ENCODE data around the gene DAZAP1.

DAZAP1 gene

DNA sequence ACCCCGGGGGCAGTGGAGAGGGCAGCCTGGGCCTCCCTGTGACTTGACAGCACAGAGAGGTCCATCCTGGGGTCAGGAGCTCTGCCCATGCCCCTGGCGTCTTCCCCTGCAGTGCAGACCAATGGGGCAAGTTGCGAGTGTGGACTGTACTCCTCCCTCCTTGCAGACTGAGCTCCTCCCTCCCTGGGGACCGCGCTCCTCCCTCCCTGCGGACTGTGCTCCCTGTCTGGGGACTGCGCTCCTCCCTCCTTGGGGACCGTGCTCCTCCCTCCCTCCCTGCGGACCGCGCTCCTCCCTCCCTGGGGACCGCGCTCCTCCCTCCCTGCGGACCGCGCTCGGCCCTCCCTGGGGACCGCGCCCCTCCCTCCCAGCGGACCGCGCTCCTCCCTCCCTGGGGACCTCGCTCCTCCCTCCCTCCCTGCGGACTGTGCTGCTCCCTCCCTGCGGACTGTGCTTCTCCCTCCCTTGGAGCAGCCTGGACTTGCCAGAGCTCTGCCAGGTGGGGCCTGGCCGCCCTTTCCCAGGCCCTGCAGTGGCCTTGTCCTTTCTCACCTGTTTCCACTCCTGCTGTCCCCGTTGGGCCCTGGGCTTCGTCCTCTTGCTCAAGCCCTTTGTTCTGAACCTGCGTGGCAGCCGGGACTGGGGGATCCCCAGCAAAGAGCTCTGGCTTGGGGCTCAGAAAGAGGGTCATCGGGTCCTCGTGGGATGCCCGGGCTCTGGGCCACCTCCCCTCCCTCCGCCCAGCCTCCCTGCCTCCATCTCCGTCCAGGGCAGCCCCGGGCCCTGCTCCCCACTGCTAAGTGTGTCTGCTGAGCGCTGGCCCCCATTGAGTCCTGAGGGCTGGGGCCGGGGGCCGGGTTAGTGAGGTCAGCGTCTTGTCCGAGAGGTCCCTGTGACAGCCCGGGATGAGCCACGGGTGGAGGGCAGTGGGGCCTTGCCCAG is 12.9 kb upstream of the DAZAP1 start:
- H3K4me3 ChIP-seq (ENCODE audit: control insufficient read depth, low read depth, low read length) = no peak overlapping the region
- TF ChIP-seq, protein P1, sequence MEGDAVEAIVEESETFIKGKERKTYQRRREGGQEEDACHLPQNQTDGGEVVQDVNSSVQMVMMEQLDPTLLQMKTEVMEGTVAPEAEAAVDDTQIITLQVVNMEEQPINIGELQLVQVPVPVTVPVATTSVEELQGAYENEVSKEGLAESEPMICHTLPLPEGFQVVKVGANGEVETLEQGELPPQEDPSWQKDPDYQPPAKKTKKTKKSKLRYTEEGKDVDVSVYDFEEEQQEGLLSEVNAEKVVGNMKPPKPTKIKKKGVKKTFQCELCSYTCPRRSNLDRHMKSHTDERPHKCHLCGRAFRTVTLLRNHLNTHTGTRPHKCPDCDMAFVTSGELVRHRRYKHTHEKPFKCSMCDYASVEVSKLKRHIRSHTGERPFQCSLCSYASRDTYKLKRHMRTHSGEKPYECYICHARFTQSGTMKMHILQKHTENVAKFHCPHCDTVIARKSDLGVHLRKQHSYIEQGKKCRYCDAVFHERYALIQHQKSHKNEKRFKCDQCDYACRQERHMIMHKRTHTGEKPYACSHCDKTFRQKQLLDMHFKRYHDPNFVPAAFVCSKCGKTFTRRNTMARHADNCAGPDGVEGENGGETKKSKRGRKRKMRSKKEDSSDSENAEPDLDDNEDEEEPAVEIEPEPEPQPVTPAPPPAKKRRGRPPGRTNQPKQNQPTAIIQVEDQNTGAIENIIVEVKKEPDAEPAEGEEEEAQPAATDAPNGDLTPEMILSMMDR (IDR thresholded peaks at IDR 0.05; ENCODE audit: control insufficient read depth, insufficient read depth, low read depth, low read length, missing control alignments) = no peak
- no peak for DNase-seq (ENCODE audit: low read depth)

DNA sequence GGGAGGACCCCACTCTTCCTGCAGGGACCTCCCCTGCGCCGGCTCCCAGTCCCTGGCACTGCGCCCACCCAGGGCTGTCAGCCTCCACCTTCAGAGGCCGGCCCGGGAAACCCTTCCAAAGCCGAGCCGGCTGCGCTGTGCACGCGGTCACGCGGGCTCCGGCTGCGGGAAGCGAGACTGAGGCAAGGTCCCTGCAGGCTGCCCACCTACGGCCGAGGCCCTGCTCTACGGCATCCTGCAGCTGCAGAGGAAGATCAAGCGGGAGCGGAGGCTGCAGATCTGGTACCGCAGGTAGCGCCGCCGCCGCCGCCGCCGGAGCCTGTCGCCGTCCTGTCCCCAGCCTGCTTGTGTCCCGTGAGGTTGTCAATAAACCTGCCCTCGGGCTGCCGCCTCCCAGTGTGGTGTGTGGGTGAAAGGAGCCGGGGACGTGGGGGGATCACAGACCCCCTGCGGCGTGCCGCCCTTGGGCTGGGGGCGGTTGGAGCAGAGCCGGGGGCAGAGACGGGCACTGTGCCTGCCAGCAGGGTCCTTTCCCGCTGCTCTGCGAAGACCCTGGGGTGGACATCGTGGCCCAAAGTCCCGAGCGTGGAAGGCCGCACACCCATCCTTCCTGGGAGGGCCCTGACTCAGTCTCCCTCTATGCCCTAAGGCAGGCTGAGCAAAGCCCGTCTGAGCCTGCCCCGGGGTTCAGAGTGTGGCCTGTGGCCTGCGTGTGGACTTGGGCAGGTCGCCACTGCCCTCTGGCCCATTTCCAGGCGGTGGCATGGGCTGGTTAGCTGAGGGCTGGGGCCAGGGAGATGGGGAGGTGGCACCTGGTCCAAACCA is 12.0 kb upstream of the DAZAP1 start:
- H3K4me3 ChIP-seq (ENCODE audit: control insufficient read depth, low read depth, low read length) = no peak overlapping the region
- TF ChIP-seq, protein P1 (IDR thresholded peaks at IDR 0.05; ENCODE audit: control insufficient read depth, insufficient read depth, low read depth, low read length, missing control alignments) = no peak
- DNase-seq (ENCODE audit: low read depth) = no peak

DNA sequence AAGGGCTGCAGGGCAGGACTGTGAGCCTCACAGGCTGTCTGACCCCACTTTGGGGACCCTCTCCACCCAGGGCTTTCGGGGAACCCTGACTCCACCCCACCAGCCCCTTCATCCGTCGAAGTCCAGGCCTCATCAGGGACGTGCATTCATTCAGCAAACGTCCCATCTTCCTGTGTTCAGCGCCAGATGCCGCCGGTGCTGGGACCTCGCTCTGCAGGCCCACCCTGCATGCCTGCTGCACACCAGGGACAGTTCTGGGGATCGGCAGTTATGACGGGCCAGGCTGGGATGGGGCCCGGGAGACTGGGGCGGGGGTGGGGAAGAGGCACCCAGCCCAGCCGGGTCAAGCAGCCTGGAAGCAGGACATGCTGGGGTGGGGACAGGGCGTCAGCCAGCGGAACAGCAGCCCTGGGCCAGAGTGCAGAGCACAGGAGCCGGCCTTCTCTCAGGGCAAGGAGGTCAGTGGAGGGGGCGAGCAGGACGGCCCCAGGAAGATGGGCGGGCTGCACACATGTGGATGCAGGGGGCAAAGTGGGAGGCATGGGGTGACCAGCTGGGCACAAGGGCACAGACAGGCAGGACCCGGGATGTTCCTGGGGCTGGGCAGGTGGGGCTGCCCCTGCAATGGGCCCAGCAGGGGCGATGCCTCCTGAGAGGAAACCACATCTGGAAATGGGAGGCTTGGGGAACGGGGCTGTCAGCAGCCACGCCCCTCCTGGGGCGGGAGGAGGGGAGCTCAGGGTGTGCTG is 11.2 kb upstream of the DAZAP1 start:
- DNase-seq (ENCODE audit: low read depth) = no peak
- TF ChIP-seq, protein P1 (IDR thresholded peaks at IDR 0.05; ENCODE audit: control insufficient read depth, insufficient read depth, low read depth, low read length, missing control alignments) = no peak
- H3K4me3 ChIP-seq (ENCODE audit: control insufficient read depth, low read depth, low read length) = no peak overlapping the region

DNA sequence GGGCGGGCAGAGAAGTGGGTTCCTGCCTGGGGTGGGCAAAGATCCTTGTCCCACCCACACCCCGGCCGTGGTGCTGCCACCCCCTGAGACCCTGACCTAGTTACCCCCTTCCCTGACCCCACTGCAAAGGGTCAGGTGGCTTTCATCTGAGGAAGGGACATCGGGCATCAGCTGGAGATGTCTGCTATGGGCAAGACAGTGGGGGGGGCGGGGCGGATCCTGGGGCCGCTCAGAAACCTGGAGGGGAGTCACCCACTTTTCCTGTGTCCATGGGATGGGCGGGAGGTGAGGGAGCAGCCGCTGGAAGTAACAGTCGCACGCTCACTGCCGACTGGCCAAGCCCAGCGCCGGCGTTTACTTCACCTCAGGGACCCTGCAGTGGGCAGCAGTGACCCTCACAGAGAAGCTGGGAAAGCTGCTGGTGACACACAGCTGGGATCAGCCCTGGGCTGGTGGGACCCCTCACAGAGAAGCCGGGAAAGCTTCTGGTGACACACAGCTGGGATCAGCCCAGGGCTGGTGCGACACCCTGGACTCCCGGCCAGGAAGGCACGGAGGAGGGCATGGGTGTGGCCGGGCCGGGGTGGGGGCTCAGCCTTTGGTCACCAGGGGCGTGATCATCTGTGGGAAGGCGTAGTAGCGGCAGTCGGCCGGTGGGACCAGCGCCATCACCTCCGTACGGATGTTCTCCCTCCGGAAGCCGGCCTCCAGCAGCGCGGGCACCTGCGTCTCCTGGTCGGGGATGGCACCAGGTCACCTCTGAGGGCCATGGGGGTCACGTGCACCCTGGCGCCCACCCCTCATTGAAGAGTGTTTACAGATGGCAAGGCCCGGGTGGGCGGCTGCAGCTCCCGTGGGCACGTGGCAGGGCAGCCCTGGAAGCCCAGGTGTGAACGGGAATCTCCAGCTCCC is 10.4 kb upstream of the DAZAP1 start:
- H3K4me3 ChIP-seq (ENCODE audit: control insufficient read depth, low read depth, low read length) = no peak overlapping the region
- DNase-seq (ENCODE audit: low read depth) = no peak
- TF ChIP-seq, protein P1 (IDR thresholded peaks at IDR 0.05; ENCODE audit: control insufficient read depth, insufficient read depth, low read depth, low read length, missing control alignments) = no peak

DNA sequence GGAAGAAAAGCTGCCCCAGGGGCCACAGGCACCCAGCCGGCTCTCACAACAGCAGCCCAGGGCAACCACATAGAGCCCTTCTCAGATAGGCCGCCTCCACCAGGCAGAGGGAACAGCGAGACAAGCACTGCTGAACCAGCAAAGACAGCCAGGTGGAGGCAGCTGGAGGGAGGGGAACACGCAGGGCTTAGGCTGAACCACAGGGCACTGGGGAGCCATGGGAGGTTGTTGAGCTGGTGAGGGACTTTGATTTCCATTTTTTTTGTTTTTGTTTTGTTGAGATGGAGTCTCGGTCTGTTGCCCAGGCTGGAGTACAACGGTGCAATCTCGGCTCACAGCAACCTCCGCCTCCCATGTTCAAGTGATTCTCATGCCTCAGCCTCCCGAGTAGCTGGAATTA is 9.5 kb upstream of the DAZAP1 start:
- no peak overlapping the region for H3K4me3 ChIP-seq (ENCODE audit: control insufficient read depth, low read depth, low read length)
- TF ChIP-seq, protein P1 (IDR thresholded peaks at IDR 0.05; ENCODE audit: control insufficient read depth, insufficient read depth, low read depth, low read length, missing control alignments) = no peak
- DNase-seq (ENCODE audit: low read depth) = no peak
